Uterus (tissue), 4 donors: ENCODE data around the gene PTGFRN. TPM values are rescaled to one million over a fixed set of nuclear protein-coding genes. Genes with fewer than 3 reads are reported as not detected.

Experiments
- DNase-seq, 2 donors: peaks; one replicate each; pipeline ENCODE4 v3.0.0-alpha.2; 2019 to 2020
- H3K27ac ChIP-seq, 2 donors: fragments of 200-600 bp; sonication (generic); 1 replicate in 1 of 2; 2 replicates in 1 of 2; pipeline ENCODE4 v1.5.1; 2016 to 2018
- H3K27me3 ChIP-seq, 2 donors: fragments of 200-600 bp; sonication (generic); one replicate each; pipeline ENCODE4 v1.5.1; 2018 to 2019; ENCODE audit warnings: control low read depth in 1 of 2
- H3K36me3 ChIP-seq, 2 donors: fragments of 200-600 bp; sonication (generic); one replicate each; pipeline ENCODE4 v1.5.1; 2019; ENCODE audit warnings: control low read depth in 1 of 2
- H3K4me1 ChIP-seq, 2 donors: fragments of 200-600 bp; sonication (generic); one replicate each; pipeline ENCODE4 v1.5.1; 2018 to 2019; ENCODE audit warnings: control low read depth in 1 of 2
- H3K4me3 ChIP-seq, 2 donors: fragments of 200-600 bp; sonication (generic); 1 replicate in 1 of 2; 2 replicates in 1 of 2; pipeline ENCODE4 v1.5.1; 2018 to 2019; ENCODE audit warnings: mild to moderate bottlenecking in 1 of 2
- H3K9me3 ChIP-seq, 2 donors: fragments of 200-600 bp; sonication (generic); one replicate each; pipeline ENCODE4 v1.5.1; 2019; ENCODE audit warnings: control low read depth in 1 of 2
- CTCF ChIP-seq, 4 experiments: fragments of 200-600 bp in 2 of 4; fragments of 450-650 bp in 2 of 4; sonication (generic) in 2 of 4; IDR thresholded peaks; one replicate each; pipeline ENCODE4 v1.5.1; 2016 to 2019; ENCODE audit warnings: antibody characterized with exemption in 4 of 4, mild to moderate bottlenecking in 2 of 4, moderate library complexity in 1 of 4
- POLR2A ChIP-seq, 2 donors: fragments of 450-650 bp; IDR thresholded peaks; one replicate each; pipeline ENCODE4 v1.6.1; 2016; ENCODE audit warnings: antibody characterized with exemption in 2 of 2, mild to moderate bottlenecking in 1 of 2, moderate library complexity in 1 of 2
- intact Hi-C: fragments of 100-400 bp; cut with DNase I; formaldehyde crosslinking; loops from one replicate; pipeline ENCODE4 v1.15.1; 2023; ENCODE audit warnings: low total_unique reads
- total RNA-seq, 4 donors: library from RNA; depleted of rRNA in 3 of 4; stranded (reverse); fragments of >200 nt in 3 of 4; gene quantifications; one replicate each; pipeline versions ENCODE4 v1.1.0 to v1.2.4, GENCODE V29; 2014 to 2023
- donor health status: DM: yes; HTN: yes; CAD: no.

The PTGFRN gene
- total RNA-seq, 4 donors from 2014 or later: 32.4 to 134 (median 88.8) TPM

- Histone ChIP-seq H3K27ac (peak overlapping the region in 1 of 2 donors; percentile 95), H3K27me3 (no peaks in the 10 kb centered on the region), H3K9me3 (no peaks in the 10 kb centered on the region), H3K4me3 (no peak overlapping the region), H3K36me3 (no peaks in the 10 kb centered on the region), H3K4me1 (peaks cover 0 to 4% of the 10 kb centered on the region in 2 donors)
- intact Hi-C loops: no loop called here
- DNase-seq: no peak
- no peak for TF ChIP-seq CTCF (IDR thresholded peaks at IDR 0.05)
- no peak for TF ChIP-seq POLR2A (IDR thresholded peaks at IDR 0.05)
Measured at GRCh38 chr1:116908266-116908665, 1.4 kb upstream of the PTGFRN start.

DNA sequence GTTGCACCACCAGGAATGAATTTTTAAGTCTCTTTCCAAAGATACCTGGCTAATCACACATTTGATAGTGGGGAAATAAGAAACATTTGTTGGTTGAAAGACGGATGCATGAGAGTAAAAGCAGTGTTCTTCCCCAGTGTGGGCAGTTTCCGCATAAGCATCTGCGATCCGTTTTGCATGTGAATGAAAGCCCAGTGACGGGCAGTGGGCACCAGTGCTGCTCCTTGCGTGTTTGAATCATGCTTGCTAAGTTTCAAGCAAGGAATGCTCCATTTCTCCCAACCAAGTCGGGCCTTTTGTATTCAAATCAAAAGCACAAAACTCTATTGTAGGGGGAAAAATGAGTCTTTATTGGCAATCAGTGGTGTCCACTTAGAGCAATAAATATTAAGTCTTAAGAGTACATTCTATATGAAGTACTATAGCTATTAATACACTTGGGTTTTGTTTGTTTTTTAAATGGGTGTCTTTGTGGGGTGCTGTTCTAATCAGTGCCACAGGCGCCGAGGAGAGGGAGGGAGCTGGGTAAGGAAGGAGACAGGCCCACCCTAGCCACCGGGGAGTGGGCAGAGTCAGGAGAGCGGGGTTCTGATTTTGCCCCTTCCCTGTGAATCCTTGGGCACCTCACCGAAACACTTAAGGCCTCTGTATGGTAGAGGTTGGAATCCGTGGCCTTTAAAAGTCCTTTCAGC is 750 bp upstream of the PTGFRN start:
- TF ChIP-seq CTCF (IDR thresholded peaks at IDR 0.05): no peak
- no peak for TF ChIP-seq POLR2A (IDR thresholded peaks at IDR 0.05)
- peak overlapping the region; percentile 56 to 66 for H3K4me3 ChIP-seq
- H3K27me3 ChIP-seq: no peaks in the 10 kb centered on the region
- intact Hi-C loops: no loop called here
- no peaks in the 10 kb centered on the region for H3K9me3 ChIP-seq
- no peaks in the 10 kb centered on the region for H3K36me3 ChIP-seq
- peaks cover 0 to 4% of the 10 kb centered on the region in 2 donors for H3K4me1 ChIP-seq
- DNase-seq: no peak
- peak overlapping the region; percentile 88 to 95 for H3K27ac ChIP-seq

GRCh38 chr1:116910379-116911187 is 867 bp downstream of the PTGFRN start:
- Histone ChIP-seq H3K27me3 (no peaks in the 10 kb centered on the region), H3K27ac (peak overlapping the region; percentile 88 to 95), H3K4me3 (peak overlapping the region; percentile 56 to 66), H3K4me1 (peaks cover 0 to 4% of the 10 kb centered on the region in 2 donors), H3K9me3 (no peaks in the 10 kb centered on the region), H3K36me3 (no peaks in the 10 kb centered on the region)
- intact Hi-C loops: no loop called here
- DNase-seq: peak; percentile 37 to 48
- TF ChIP-seq POLR2A (IDR thresholded peaks at IDR 0.05): no peak
- TF ChIP-seq CTCF (IDR thresholded peaks at IDR 0.05): peak in 1 of 4 experiments; percentile 6

GRCh38 chr1:116911188-116911553 is 1.5 kb downstream of the PTGFRN start:
- peak; percentile 22 to 24 for DNase-seq

More at GRCh38 chr1:116911188-116911553, 1.5 kb downstream of the PTGFRN start:
- H3K4me1 ChIP-seq: peaks cover 0 to 4% of the 10 kb centered on the region in 2 donors
- TF ChIP-seq POLR2A (IDR thresholded peaks at IDR 0.05) (no peak), CTCF (IDR thresholded peaks at IDR 0.05) (no peak)
- peak overlapping the region; percentile 56 to 66 for H3K4me3 ChIP-seq
- H3K27me3 ChIP-seq: no peaks in the 10 kb centered on the region
- H3K27ac ChIP-seq: peak overlapping the region; percentile 88 to 95
- H3K36me3 ChIP-seq: no peaks in the 10 kb centered on the region
- intact Hi-C loops: no loop called here
- H3K9me3 ChIP-seq: no peaks in the 10 kb centered on the region
